GM23248 (cell line): Measurements from ENCODE around the gene PXK.

Experiments
- EZH2 ChIP-seq: fragments of 200-600 bp; sonication (generic); IDR thresholded peaks from 2 replicates; pipeline ENCODE4 v1.6.1; 2018; ENCODE audit warnings: antibody characterized with exemption, mild to moderate bottlenecking; ENCODE audit not compliant: insufficient read depth, poor library complexity, severe bottlenecking
- EZH2phosphoT487 ChIP-seq: fragments of 200-600 bp; sonication (generic); IDR thresholded peaks from 2 replicates; pipeline ENCODE4 v1.6.1; 2018; ENCODE audit warnings: antibody characterized with exemption, moderate library complexity, mild to moderate bottlenecking, low read depth; ENCODE audit not compliant: insufficient read depth

- TF ChIP-seq EZH2 (no peak), EZH2phosphoT487 (no peak)
Observed at GRCh38 chr3:58463942-58464271, 131.2 kb downstream of the PXK start.
